ENCODE results near the gene ASIC4.

Gene ASIC4

GRCh38 chr2:219494952-219495530 is 19.2 kb upstream of the ASIC4 start:
- no peaks in the 10 kb centered on the region for H4K20me1 ChIP-seq (ENCODE audit: control insufficient read depth, insufficient read depth, low read depth, low read length)
- peaks cover 27% of the 10 kb centered on the region for H3K4me1 ChIP-seq (ENCODE audit: control insufficient read depth, low read length)
- peaks cover 10% of the 10 kb centered on the region; the same call in 1 of the 2 replicates for H3K79me2 ChIP-seq (ENCODE audit: control insufficient read depth, low read length)
- H3K9me3 ChIP-seq (ENCODE audit: control insufficient read depth, insufficient read depth, low read length): no peaks in the 10 kb centered on the region
- TF ChIP-seq EZH2phosphoT487 (IDR thresholded peaks at IDR 0.05; ENCODE audit: borderline replicate concordance, low read length): no peak
- no peak for TF ChIP-seq CTCF (IDR thresholded peaks at IDR 0.05; ENCODE audit: low read depth, low read length, poor library complexity, severe bottlenecking)
- H3K27me3 ChIP-seq (ENCODE audit: control insufficient read depth, low read length): peaks cover 30% of the 10 kb centered on the region
- H3K9me2 ChIP-seq (replicated peaks; ENCODE audit: control insufficient read depth, low read length): no peaks in the 10 kb centered on the region
- no peak overlapping the region for H3K27ac ChIP-seq (ENCODE audit: low read depth, low read length)
- peak overlapping the region; percentile 37; the same call in 1 of the 2 replicates for H3K4me2 ChIP-seq (ENCODE audit: low read length)
- no peak overlapping the region for H3K4me3 ChIP-seq (ENCODE audit: low read length)
- H3K36me3 ChIP-seq (ENCODE audit: control insufficient read depth, low read length): no peaks in the 10 kb centered on the region
- no peaks in the 10 kb centered on the region for H3F3A ChIP-seq (ENCODE audit: control insufficient read depth, insufficient read depth)

GRCh38 chr2:219495531-219496122 is 18.7 kb upstream of the ASIC4 start:
- no peaks in the 10 kb centered on the region for H4K20me1 ChIP-seq (ENCODE audit: control insufficient read depth, insufficient read depth, low read depth, low read length)
- peaks cover 30% of the 10 kb centered on the region for H3K27me3 ChIP-seq (ENCODE audit: control insufficient read depth, low read length)
- H3K36me3 ChIP-seq (ENCODE audit: control insufficient read depth, low read length): no peaks in the 10 kb centered on the region

GRCh38 chr2:219496247-219496824 is 17.9 kb upstream of the ASIC4 start:
- TF ChIP-seq EZH2phosphoT487 (IDR thresholded peaks at IDR 0.05; ENCODE audit: borderline replicate concordance, low read length): no peak
- no peak for TF ChIP-seq CTCF (IDR thresholded peaks at IDR 0.05; ENCODE audit: low read depth, low read length, poor library complexity, severe bottlenecking)
- no peaks in the 10 kb centered on the region for H3K9me3 ChIP-seq (ENCODE audit: control insufficient read depth, insufficient read depth, low read length)
- peaks cover 10% of the 10 kb centered on the region; the same call in 1 of the 2 replicates for H3K79me2 ChIP-seq (ENCODE audit: control insufficient read depth, low read length)
- peaks cover 30% of the 10 kb centered on the region for H3K27me3 ChIP-seq (ENCODE audit: control insufficient read depth, low read length)
- H3K27ac ChIP-seq (ENCODE audit: low read depth, low read length): no peak overlapping the region
- peaks cover 30% of the 10 kb centered on the region for H3K4me1 ChIP-seq (ENCODE audit: control insufficient read depth, low read length)
- H3K36me3 ChIP-seq (ENCODE audit: control insufficient read depth, low read length): no peaks in the 10 kb centered on the region
- H3K9me2 ChIP-seq (replicated peaks; ENCODE audit: control insufficient read depth, low read length): no peaks in the 10 kb centered on the region
- H3F3A ChIP-seq (ENCODE audit: control insufficient read depth, insufficient read depth): no peaks in the 10 kb centered on the region
- H3K4me3 ChIP-seq (ENCODE audit: low read length): no peak overlapping the region
- no peak overlapping the region for H3K4me2 ChIP-seq (ENCODE audit: low read length)
- no peaks in the 10 kb centered on the region for H4K20me1 ChIP-seq (ENCODE audit: control insufficient read depth, insufficient read depth, low read depth, low read length)

More at GRCh38 chr2:219495531-219496122, 18.7 kb upstream of the ASIC4 start:
- H3K4me1 ChIP-seq (ENCODE audit: control insufficient read depth, low read length): peaks cover 30% of the 10 kb centered on the region
- H3K4me3 ChIP-seq (ENCODE audit: low read length): peak overlapping the region; percentile 12; the same call in 1 of the 2 replicates
- H3K9me2 ChIP-seq (replicated peaks; ENCODE audit: control insufficient read depth, low read length): no peaks in the 10 kb centered on the region
- H3K4me2 ChIP-seq (ENCODE audit: low read length): peak overlapping the region; percentile 37
- H3F3A ChIP-seq (ENCODE audit: control insufficient read depth, insufficient read depth): no peaks in the 10 kb centered on the region
- TF ChIP-seq EZH2phosphoT487 (IDR thresholded peaks at IDR 0.05; ENCODE audit: borderline replicate concordance, low read length): no peak
- TF ChIP-seq CTCF (IDR thresholded peaks at IDR 0.05; ENCODE audit: low read depth, low read length, poor library complexity, severe bottlenecking): peak; percentile 83
- no peaks in the 10 kb centered on the region for H3K9me3 ChIP-seq (ENCODE audit: control insufficient read depth, insufficient read depth, low read length)
- peaks cover 10% of the 10 kb centered on the region; the same call in 1 of the 2 replicates for H3K79me2 ChIP-seq (ENCODE audit: control insufficient read depth, low read length)
- H3K27ac ChIP-seq (ENCODE audit: low read depth, low read length): no peak overlapping the region

All from DOHH2 (cell line).